ENCODE measurements around the gene VTI1A. TPM values are rescaled to one million over a fixed set of nuclear protein-coding genes. Genes with fewer than 3 reads are reported as not detected.

The VTI1A gene
- polyA plus RNA-seq, 1 of the 3 experiments (the other 2 are of a cell fraction) = 8.3 TPM

DNA sequence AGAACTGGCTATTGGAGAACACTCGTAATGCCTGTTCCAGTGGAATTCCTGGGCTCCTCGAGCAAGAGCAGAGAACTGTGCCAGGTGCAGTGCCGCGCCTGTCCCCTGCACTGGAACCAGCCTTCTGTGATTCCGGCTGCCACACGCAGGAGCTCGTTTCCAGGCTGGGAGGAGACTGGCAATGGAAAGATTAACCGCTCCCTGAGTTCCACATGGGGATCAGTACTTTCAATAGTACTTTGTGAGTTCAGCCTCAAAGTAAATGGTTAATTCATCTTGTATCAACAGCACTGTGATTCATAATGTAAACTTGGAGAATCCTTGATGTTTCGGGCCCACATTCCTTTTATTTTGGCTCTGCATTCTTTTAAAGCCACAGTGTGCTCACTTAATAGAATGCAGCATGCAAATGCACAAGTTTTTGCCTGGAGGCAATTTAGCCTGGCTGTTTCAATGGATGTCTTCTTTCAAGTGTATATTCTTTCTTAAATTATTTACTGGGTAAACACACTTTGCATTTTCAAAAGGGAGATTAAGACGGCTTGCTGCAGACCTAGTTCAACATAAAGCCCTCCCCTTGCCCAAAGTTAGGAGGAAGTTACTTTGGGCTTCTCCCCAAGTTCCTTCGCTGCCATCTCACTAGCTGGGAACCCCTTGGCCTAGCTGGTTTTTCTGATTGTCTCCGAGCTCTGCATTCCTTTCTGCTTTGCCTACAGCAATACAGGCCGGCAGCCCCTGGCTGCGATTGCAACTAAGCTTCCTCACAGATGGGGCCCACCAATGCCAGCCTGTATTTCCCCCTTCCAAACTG lies 364.9 kb downstream of the VTI1A start (continued):
- TF ChIP-seq MXI1 (IDR thresholded peaks at IDR 0.05; ENCODE audit: low read depth, low read length) (no peak), FOSL2 (IDR thresholded peaks at IDR 0.05; ENCODE audit: borderline replicate concordance, low read depth) (peak; percentile 92), JUND (IDR thresholded peaks at IDR 0.05) (peak; percentile 86), EZH2phosphoT487 (IDR thresholded peaks at IDR 0.05; ENCODE audit: borderline replicate concordance, low read depth) (no peak), CHD2 (IDR thresholded peaks at IDR 0.05; ENCODE audit: low read length, partially characterized antibody) (no peak), IRF3 (IDR thresholded peaks at IDR 0.05; ENCODE audit: low read depth, low read length) (no peak), NRF1 (IDR thresholded peaks at IDR 0.05; ENCODE audit: low read depth, low read length) (no peak), SMC3 (IDR thresholded peaks at IDR 0.05; ENCODE audit: low read depth, low read length) (no peak), FOXM1 (IDR thresholded peaks at IDR 0.05; ENCODE audit: low read depth) (no peak), FOXJ3 (CRISPR knock-in tag; IDR thresholded peaks at IDR 0.05) (no peak), NFIC (IDR thresholded peaks at IDR 0.05; ENCODE audit: borderline replicate concordance) (peak; percentile 54; the same call in 1 of the 2 replicates)

- no peak for DNase-seq
- ChIA-PET CTCF (no interaction called here), POLR2A (no interaction called here)
- H2AFZ ChIP-seq (ENCODE audit: low read depth) = no peak overlapping the region
- H4K20me1 ChIP-seq (ENCODE audit: insufficient read depth) = no peaks in the 10 kb centered on the region
- H3K27me3 ChIP-seq (ENCODE audit: insufficient read depth) = no peaks in the 10 kb centered on the region
- WGBS (ENCODE audit: low lambda C conversion rate) = 89% methylated on average over 3 of the region's 3 CpGs
- no peaks in the 10 kb centered on the region for H3K9me2 ChIP-seq
- no peaks in the 10 kb centered on the region for H3K79me2 ChIP-seq (ENCODE audit: insufficient read depth)
- TF ChIP-seq TAF1 (IDR thresholded peaks at IDR 0.05; ENCODE audit: borderline replicate concordance, low read depth, low read length) (no peak), FOSL2 (IDR thresholded peaks at IDR 0.05; ENCODE audit: borderline replicate concordance, low read depth) (no peak)
- H3K4me2 ChIP-seq = peak overlapping the region; percentile 75
- H3K4me3 ChIP-seq (ENCODE audit: low read depth in 2 of 2, low read length in 1 of 2) = no peak overlapping the region
- H3K4me1 ChIP-seq (ENCODE audit: control insufficient read depth in 1 of 2, insufficient read depth in 2 of 2, low read depth in 1 of 2, low read length in 1 of 2) = peaks cover 2 to 18% of the 10 kb centered on the region in 2 experiments; a peak in 3 of 4 replicates
- H3K27ac ChIP-seq (ENCODE audit: low read depth in 2 of 2, low read length in 1 of 2) = peak overlapping the region; percentile 66 to 70; a peak in 3 of 4 replicates
- no peak overlapping the region for H3K9ac ChIP-seq
- H3K36me3 ChIP-seq (replicated peaks in 1 of 2; ENCODE audit: control insufficient read depth in 1 of 2, insufficient read depth in 2 of 2, low read length in 1 of 2) = no peaks in the 10 kb centered on the region
- H3K9me3 ChIP-seq = no peaks in the 10 kb centered on the region
- H3F3A ChIP-seq (replicated peaks; ENCODE audit: insufficient read depth) = peaks cover 23% of the 10 kb centered on the region
These were observed 365.6 kb downstream of the VTI1A start for GRCh38 chr10:112812586-112812985.

GRCh38 chr10:112813866-112814591 lies 367.0 kb downstream of the VTI1A start:
- Histone ChIP-seq H3K79me2 (ENCODE audit: insufficient read depth) (no peaks in the 10 kb centered on the region), H3K4me3 (ENCODE audit: low read depth in 2 of 2, low read length in 1 of 2) (no peak overlapping the region), H3K27me3 (ENCODE audit: insufficient read depth) (no peaks in the 10 kb centered on the region), H4K20me1 (ENCODE audit: insufficient read depth) (no peaks in the 10 kb centered on the region), H3K36me3 (replicated peaks in 1 of 2; ENCODE audit: control insufficient read depth in 1 of 2, insufficient read depth in 2 of 2, low read length in 1 of 2) (no peaks in the 10 kb centered on the region), H3K4me1 (ENCODE audit: control insufficient read depth in 1 of 2, insufficient read depth in 2 of 2, low read depth in 1 of 2, low read length in 1 of 2) (peaks cover 2 to 18% of the 10 kb centered on the region in 2 experiments; a peak in 3 of 4 replicates), H3K9ac (no peak overlapping the region), H3K9me3 (no peaks in the 10 kb centered on the region), H3K9me2 (no peaks in the 10 kb centered on the region), H3K27ac (ENCODE audit: low read depth in 2 of 2, low read length in 1 of 2) (no peak overlapping the region), H3F3A (replicated peaks; ENCODE audit: insufficient read depth) (peaks cover 23% of the 10 kb centered on the region), H2AFZ (ENCODE audit: low read depth) (no peak overlapping the region), H3K4me2 (no peak overlapping the region)
- ChIA-PET POLR2A (no interaction called here), CTCF (interaction anchor here (0.9 to 1.2 kb wide), 3 partner anchors 12 to 335 kb away, joined by 3 to 5 read pairs (median 3); no protein-coding TSS in a partner anchor)
- WGBS (ENCODE audit: low lambda C conversion rate) = 96% methylated on average over 16 of the region's 16 CpGs
- DNase-seq = no peak
- TF ChIP-seq EZH2phosphoT487 (IDR thresholded peaks at IDR 0.05; ENCODE audit: borderline replicate concordance, low read depth) = no peak
- TF ChIP-seq IRF3 (IDR thresholded peaks at IDR 0.05; ENCODE audit: low read depth, low read length) = no peak
- TF ChIP-seq NRF1 (IDR thresholded peaks at IDR 0.05; ENCODE audit: low read depth, low read length) = no peak
- no peak for TF ChIP-seq EP300 (IDR thresholded peaks at IDR 0.05; ENCODE audit: borderline replicate concordance in 1 of 2, low read depth in 1 of 2, low read length in 1 of 2)
- no peak for TF ChIP-seq ELF1 (IDR thresholded peaks at IDR 0.05)
- no peak for TF ChIP-seq MEF2A (IDR thresholded peaks at IDR 0.05; ENCODE audit: borderline replicate concordance, low read depth)
- TF ChIP-seq ZBTB33 (IDR thresholded peaks at IDR 0.05; ENCODE audit: borderline replicate concordance, low read depth) = no peak
- TF ChIP-seq CTCF (IDR thresholded peaks at IDR 0.05) = no peak
